NB4 (cell line): ENCODE results near the gene CCRL2.
"Not testable (repeated sequence)": the region's sequence is repeated elsewhere in the genome, so short reads cannot be mapped to it uniquely, and the experiment has no call there.

Experiments used
- DNase-seq: peaks from one replicate; pipeline ENCODE4 v3.0.0; 2010; ENCODE audit warnings: low read depth
- H3K4me3 ChIP-seq: one replicate; pipeline ENCODE4 v1.5.1; 2011; ENCODE audit warnings: mild to moderate bottlenecking, low read depth, low read length, moderate library complexity
- MYC ChIP-seq: IDR thresholded peaks from 2 replicates; pipeline ENCODE4 v1.6.1; 2011; ENCODE audit warnings: low read depth, low read length
- POLR2A ChIP-seq: IDR thresholded peaks from 2 replicates; pipeline ENCODE4 v1.6.1; 2011; ENCODE audit warnings: mild to moderate bottlenecking; ENCODE audit not compliant: insufficient read length; ENCODE audit errors: extremely low read depth
- TF ChIP-seq, protein P1 (sequence below): IDR thresholded peaks from one replicate; pipeline ENCODE4 v1.5.1; 2012; ENCODE audit warnings: low read depth, low read length
- TF ChIP-seq, protein P2 (sequence below): IDR thresholded peaks from 2 replicates; pipeline ENCODE4 v1.6.1; 2011; ENCODE audit warnings: low read depth, low read length

Gene CCRL2

DNA sequence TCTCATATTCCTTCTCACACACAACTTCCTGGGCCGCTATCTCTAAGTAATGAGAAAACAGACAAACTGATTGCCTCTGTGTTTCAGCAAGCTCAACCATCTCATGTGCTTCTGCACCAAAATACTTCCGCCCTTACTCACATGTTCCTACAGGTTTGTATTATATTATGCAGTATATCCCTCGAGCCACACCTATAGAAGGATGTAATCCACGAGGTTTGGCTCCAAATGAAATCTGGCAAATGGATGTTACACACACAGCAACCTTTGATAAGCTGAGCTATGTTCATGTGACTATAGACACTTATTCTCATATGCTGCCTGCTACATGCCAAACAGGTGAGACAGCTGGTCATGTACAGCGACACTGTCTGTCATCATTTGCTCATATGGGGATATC is 22.6 kb downstream of the CCRL2 start:
- DNase-seq = no peak
- no peak overlapping the region for H3K4me3 ChIP-seq
- TF ChIP-seq, protein P1, sequence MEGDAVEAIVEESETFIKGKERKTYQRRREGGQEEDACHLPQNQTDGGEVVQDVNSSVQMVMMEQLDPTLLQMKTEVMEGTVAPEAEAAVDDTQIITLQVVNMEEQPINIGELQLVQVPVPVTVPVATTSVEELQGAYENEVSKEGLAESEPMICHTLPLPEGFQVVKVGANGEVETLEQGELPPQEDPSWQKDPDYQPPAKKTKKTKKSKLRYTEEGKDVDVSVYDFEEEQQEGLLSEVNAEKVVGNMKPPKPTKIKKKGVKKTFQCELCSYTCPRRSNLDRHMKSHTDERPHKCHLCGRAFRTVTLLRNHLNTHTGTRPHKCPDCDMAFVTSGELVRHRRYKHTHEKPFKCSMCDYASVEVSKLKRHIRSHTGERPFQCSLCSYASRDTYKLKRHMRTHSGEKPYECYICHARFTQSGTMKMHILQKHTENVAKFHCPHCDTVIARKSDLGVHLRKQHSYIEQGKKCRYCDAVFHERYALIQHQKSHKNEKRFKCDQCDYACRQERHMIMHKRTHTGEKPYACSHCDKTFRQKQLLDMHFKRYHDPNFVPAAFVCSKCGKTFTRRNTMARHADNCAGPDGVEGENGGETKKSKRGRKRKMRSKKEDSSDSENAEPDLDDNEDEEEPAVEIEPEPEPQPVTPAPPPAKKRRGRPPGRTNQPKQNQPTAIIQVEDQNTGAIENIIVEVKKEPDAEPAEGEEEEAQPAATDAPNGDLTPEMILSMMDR = no peak
- TF ChIP-seq MYC = no peak
- no peak for TF ChIP-seq POLR2A
- TF ChIP-seq, protein P2, sequence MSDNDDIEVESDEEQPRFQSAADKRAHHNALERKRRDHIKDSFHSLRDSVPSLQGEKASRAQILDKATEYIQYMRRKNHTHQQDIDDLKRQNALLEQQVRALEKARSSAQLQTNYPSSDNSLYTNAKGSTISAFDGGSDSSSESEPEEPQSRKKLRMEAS = no peak

DNA sequence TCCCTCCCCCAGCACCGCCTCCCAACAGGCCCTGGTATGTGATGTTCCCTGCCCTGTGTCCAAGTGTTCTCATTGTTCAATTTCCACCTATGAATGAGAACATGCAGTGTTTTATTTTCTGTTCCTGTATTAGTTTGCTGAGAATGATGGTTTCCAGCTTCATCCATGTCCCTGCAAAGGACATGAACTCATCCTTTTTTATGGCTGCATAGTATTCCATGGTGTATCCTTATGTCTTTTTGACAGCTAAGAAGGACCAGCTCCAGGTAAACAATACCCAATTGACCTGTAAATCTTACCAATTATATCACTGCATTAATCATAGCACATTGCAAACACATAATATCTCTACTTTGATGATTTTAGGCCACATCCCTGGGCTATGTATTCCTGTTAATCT is 23.8 kb downstream of the CCRL2 start:
- DNase-seq, H3K4me3 ChIP-seq: not testable (repeated sequence)

DNA sequence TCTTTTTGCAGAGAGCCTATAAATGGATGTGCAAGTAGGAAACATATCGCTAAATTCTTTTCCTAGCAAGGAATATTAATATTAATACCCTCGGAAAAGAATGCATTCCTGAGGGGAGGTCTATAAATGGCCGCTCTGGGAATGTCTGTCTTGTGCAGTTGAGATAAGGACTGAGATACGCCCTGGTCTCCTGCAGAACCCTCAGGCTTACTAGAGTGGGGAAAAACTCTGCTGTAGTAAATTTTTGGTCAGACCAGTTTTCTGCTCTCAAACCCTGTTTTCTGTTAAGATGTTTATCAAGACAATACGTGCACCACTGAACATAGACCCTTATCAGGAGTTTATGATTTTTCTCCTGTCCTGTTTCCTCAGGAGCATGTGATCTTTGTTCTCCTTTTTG is 24.8 kb downstream of the CCRL2 start:
- not testable (repeated sequence) for DNase-seq, H3K4me3 ChIP-seq

DNA sequence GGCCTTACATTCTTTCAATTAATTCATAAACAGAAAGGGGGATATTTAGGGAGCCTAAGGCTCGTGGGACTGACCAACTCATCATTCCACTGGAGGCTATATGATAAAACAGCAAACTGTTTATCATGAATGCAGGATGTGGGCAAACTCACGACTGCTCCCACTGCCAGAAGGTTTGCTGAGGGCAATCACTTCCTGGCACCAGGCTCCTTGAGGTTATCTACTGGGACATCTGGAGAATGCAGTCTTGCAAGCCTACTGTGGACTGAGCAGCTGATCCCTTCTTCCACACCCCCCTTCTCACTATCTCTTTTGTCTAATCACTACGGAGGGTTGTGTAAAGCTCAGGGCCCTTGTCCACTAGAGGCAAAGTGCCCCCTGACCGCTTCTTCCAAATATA is 26.1 kb downstream of the CCRL2 start:
- peak; percentile 59 for DNase-seq

DNA sequence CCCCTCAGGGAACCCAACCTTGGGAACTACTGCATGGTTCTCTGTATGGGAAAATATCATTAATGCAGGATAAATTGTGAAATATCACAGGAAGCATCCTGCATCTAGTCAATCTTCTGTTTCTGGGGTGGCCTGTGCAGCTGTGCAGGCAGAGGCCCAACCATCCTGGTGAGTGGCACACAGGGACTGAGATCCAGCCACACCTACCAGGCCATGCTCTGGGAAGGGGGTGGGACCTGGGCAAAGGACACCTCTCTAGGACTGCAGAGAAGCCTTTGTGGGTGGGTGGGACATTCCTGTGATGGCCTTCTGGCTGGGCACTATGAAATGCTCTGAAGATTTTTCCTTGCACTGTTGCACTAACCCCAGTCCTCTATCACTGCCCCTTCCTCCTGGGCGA is 26.8 kb downstream of the CCRL2 start:
- TF ChIP-seq, protein P2 = no peak
- TF ChIP-seq, protein P1 = no peak
- TF ChIP-seq POLR2A (no peak), MYC (no peak)
- DNase-seq = no peak
- H3K4me3 ChIP-seq = no peak overlapping the region

More for the DNA sequence above, 26.1 kb downstream of the CCRL2 start:
- H3K4me3 ChIP-seq = not testable (repeated sequence)

DNA sequence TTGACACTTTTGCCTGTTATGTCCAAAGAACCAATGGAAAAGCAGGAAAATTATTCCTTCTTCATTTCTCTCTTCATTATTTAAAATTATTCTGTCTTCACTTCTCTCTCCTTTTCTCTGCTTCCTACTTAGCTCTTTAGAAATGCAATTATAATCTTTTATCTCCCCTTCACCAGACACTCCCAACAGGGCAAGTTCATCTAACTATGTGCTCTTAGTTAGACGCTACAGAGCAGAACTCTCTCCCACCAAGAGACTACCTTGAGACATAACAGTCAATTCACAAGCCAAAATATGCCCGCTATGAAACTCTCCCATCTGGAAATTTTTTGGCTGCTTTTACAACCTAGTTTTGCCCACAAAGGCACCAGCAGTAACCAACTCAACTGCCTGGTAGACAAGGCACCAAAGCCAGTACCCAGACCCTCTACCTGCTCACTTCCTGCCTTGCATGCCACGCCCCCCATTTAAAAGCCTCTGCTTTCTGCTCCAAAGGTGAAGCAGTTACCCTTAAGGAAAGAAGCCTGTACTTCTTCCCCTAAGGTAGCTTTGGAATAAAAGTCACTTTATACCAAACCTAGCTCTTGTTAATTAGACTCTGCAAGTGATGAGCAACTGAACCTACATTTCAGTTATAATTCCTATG is 28.1 kb downstream of the CCRL2 start:
- no peak for DNase-seq
- H3K4me3 ChIP-seq = no peak overlapping the region
- TF ChIP-seq POLR2A = no peak

DNA sequence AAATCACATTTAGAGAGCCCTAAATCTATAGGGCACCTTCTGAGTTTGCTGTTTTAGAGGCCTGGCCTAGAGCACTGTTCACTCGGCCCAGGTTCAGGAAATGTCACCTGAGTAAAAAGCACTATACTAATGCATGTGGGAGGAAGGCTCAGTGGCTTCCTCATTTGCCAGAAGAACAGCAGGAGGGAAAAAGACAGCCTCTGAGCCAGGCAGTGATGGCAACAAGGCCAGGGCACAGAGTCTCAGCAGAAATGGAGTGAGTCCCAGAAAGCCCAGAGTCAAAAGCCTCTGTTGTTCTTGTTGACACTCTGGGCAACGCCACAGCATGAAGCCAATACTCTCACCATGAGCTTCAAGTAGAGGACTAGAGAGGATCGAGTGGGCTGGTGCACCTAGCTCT is 31.8 kb downstream of the CCRL2 start:
- DNase-seq = peak; percentile 63
- no peak overlapping the region for H3K4me3 ChIP-seq
- TF ChIP-seq MYC (no peak), POLR2A (no peak)
- TF ChIP-seq, protein P1 = no peak
- TF ChIP-seq, protein P2 = no peak

DNA sequence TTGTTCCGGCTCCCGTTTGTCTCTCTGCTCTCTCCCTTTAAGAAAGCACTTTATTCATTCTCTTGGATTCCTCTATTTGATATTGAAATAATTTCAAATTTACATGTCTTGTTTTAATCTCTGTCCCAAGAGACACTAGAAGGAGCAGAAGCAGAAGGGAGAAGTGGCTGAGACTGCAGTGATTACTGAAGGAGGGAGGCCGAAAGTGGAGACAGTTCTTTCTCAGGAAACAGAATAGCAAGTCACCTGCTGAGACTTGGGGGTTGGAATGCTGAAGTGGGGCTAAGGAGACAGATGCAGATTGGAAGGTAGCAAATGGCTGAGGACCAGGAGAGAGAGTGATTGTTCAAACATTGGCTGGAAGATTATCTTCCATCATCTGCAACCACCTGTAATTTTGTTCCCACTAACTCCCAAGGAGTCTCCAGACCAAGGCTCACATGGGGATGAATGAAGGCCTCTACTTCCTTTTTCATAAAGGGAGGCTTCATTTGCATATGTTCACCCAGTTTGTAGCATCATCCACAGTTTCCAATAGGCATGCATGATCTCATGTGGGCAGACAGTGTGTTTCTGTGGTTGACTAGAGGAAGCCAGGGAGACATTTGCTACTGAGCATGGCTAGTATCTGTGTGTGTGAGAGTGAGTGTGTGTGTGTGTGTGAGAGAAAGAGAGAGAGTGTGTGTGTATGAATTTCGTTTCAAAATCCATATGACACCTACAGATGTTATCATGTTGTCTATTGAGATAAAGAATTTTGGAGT is 33.7 kb downstream of the CCRL2 start:
- DNase-seq = peak; percentile 72
- TF ChIP-seq, protein P2 = no peak; the same call in 1 of the 2 replicates
- TF ChIP-seq POLR2A (no peak), MYC (0 out of 2 replicates have a peak, but pooled peaks have one; percentile 25)
- TF ChIP-seq, protein P1 = no peak
- no peak overlapping the region for H3K4me3 ChIP-seq
